Ureter (tissue), 1 donor: ENCODE measurements around the gene LCE3D. TPM values are rescaled to one million over a fixed set of nuclear protein-coding genes. Genes with fewer than 3 reads are reported as not detected.

Experiments used
- total RNA-seq: library from RNA; stranded (reverse); gene quantifications from one replicate; pipeline ENCODE4 v1.2.4, GENCODE V29; 2023
- donor health status: DM: yes; HTN: yes; CAD: no.

Gene LCE3D
- total RNA-seq, 1 donor from 2014 or later: not detected

Other genes starting within 250 kb of the LCE3D start
- gene FLG2, start 220.5 kb downstream of the LCE3D start, total RNA-seq: not detected
- not detected for gene CRNN, start 166.3 kb downstream of the LCE3D start, total RNA-seq
- not detected for gene LCE5A, start 69.7 kb downstream of the LCE3D start, total RNA-seq
- not detected for gene CRCT1, start 66.0 kb downstream of the LCE3D start, total RNA-seq
- gene LCE3E, start 13.7 kb downstream of the LCE3D start, total RNA-seq: not detected
- not detected for gene LCE3C, start 19.7 kb upstream of the LCE3D start, total RNA-seq
- not detected for gene LCE3B, start 33.3 kb upstream of the LCE3D start, total RNA-seq
- gene LCE3A, start 42.6 kb upstream of the LCE3D start, total RNA-seq: not detected
- not detected for gene LCE2D, start 82.9 kb upstream of the LCE3D start, total RNA-seq
- not detected for gene LCE2C, start 94.8 kb upstream of the LCE3D start, total RNA-seq
- not detected for gene LCE2B, start 105.6 kb upstream of the LCE3D start, total RNA-seq
- not detected for gene LCE2A, start 117.8 kb upstream of the LCE3D start, total RNA-seq
- gene LCE4A, start 127.6 kb upstream of the LCE3D start, total RNA-seq: not detected
- gene KPRP, start 177.5 kb upstream of the LCE3D start, total RNA-seq: not detected
- not detected for gene LCE1F, start 194.6 kb upstream of the LCE3D start, total RNA-seq
- not detected for gene LCE1E, start 205.7 kb upstream of the LCE3D start, total RNA-seq
- gene LCE1D, start 216.2 kb upstream of the LCE3D start, total RNA-seq: not detected
- gene LCE1C, start 226.1 kb upstream of the LCE3D start, total RNA-seq: not detected
- gene LCE1B, start 231.5 kb upstream of the LCE3D start, total RNA-seq: not detected
- gene LCE1A, start 247.0 kb upstream of the LCE3D start, total RNA-seq: not detected